NCI-H2196 (cell line): ENCODE measurements around the gene EBPL.
"Not testable (repeated sequence)": the region's sequence is repeated elsewhere in the genome, so short reads cannot be mapped to it uniquely, and the experiment has no call there.

Experiments used
- DNase-seq: peaks from one replicate; lab custom pipeline; 2025; ENCODE audit not compliant: unreplicated experiment; lab: John Stamatoyannopoulos, UW

The EBPL gene

GRCh38 chr13:49690995-49691784, at the start of gene EBPL:
Gene EBPL (minus strand): TSS chr13:49691486. CDS start chr13:49691424, 62 bp downstream.
- DNase-seq, result peak; percentile 73

GRCh38 chr13:49740870-49741269, 49.6 kb upstream of the EBPL start:
- no peak for DNase-seq

GRCh38 chr13:49739498-49740187, 48.4 kb upstream of the EBPL start:
- DNase-seq, result no peak

- DNase-seq, result no peak
Measured at GRCh38 chr13:49733181-49733951, 42.1 kb upstream of the EBPL start.

GRCh38 chr13:49731766-49732165, 40.5 kb upstream of the EBPL start:
- no peak for DNase-seq

GRCh38 chr13:49716615-49717014, 25.3 kb upstream of the EBPL start:
- no peak for DNase-seq

- no peak for DNase-seq
Measured at GRCh38 chr13:49714757-49715156, 23.5 kb upstream of the EBPL start.

GRCh38 chr13:49711218-49711863, 20.1 kb upstream of the EBPL start:
- no peak for DNase-seq

- not testable (repeated sequence) for DNase-seq
Measured at GRCh38 chr13:49704264-49704663, 13.0 kb upstream of the EBPL start.

- no peak for DNase-seq
Measured at GRCh38 chr13:49701491-49701890, 10.2 kb upstream of the EBPL start.

GRCh38 chr13:49697468-49697867, 6.2 kb upstream of the EBPL start:
- DNase-seq, result no peak

GRCh38 chr13:49694446-49694845, 3.2 kb upstream of the EBPL start:
- no peak for DNase-seq

- no peak for DNase-seq
Measured at GRCh38 chr13:49693877-49694276, 2.6 kb upstream of the EBPL start.

- DNase-seq, result no peak
Measured at GRCh38 chr13:49693191-49693733, 2.0 kb upstream of the EBPL start.

- peak; percentile 16 for DNase-seq
Measured at GRCh38 chr13:49690133-49690994, 922 bp downstream of the EBPL start.

- DNase-seq, result no peak
Measured at GRCh38 chr13:49683489-49683888, 7.8 kb downstream of the EBPL start.

GRCh38 chr13:49681842-49682435, 9.3 kb downstream of the EBPL start:
- DNase-seq, result no peak

GRCh38 chr13:49679246-49679645, 12.0 kb downstream of the EBPL start:
- no peak for DNase-seq

GRCh38 chr13:49678191-49678914, 12.9 kb downstream of the EBPL start:
- no peak for DNase-seq
